Measurements from ENCODE around the gene ANKRD52. TPM values are rescaled to one million over a fixed set of nuclear protein-coding genes. Genes with fewer than 3 reads are reported as not detected.
A peak's percentile ranks its signal among the peaks of the same experiment; 100 is the strongest.

ANKRD52 gene
- total RNA-seq, 1 donor from 2014 or later: 46.8 TPM

GRCh38 chr12:56242986-56243385, 15.2 kb downstream of the ANKRD52 start:
- DNase-seq (ENCODE audit: low spot score): no peak

GRCh38 chr12:56241424-56242303, 16.5 kb downstream of the ANKRD52 start:
- no peak for DNase-seq (ENCODE audit: low spot score)

GRCh38 chr12:56237552-56237951, 20.6 kb downstream of the ANKRD52 start:
- no peak for DNase-seq (ENCODE audit: low spot score)

DNA sequence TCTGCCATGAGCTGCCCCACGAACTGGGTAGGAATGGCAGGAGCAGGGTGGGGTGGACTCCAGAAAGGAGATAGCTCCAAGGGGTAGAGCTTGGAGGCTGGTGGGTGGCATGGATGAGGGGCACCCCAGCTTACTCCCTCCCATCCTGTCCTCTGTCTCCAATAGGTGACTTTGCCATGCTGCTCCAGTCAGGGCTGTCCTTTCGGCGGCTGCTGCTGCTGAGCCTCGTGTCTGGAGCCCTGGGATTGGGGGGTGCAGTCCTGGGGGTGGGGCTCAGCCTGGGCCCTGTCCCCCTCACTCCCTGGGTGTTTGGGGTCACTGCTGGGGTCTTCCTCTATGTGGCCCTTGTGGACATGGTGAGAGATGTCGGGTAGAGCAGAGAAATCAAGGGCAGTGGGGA, 21.2 kb downstream of the ANKRD52 start:
- no peak for DNase-seq (ENCODE audit: low spot score)

- no peak for DNase-seq (ENCODE audit: low spot score)
Observed at GRCh38 chr12:56236091-56236490, 22.1 kb downstream of the ANKRD52 start.

DNA sequence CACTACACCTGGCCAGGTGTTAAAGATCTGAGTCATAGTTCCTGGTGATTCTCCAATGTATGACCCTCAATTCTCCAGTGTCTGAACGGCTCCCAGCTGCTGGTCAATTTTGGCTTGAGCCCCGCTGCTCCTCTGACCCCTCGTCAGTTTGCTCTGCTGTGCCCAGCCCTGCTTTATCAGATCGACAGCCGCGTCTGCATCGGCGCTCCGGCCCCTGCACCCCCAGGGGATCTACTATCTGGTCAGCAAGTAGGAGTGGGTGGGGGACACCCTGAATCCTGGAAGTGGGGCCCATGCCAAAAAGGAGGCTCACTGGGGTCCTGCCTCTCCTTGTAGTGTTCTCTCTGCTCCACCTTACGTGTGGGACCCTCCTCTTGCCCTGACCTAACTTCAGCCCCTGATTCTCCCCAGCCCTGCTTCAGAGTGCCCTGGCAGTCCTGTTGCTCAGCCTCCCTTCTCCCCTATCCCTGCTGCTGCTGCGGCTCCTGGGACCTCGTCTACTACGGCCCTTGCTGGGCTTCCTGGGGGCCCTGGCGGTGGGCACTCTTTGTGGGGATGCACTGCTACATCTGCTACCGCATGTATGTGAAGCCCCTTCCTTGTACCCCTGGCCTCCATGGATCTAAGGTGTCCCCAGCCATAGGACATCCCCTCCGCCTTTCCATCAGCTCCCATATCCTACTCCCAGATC, 23.3 kb downstream of the ANKRD52 start:
- no peak for DNase-seq (ENCODE audit: low spot score)

GRCh38 chr12:56231184-56231582, 27.0 kb downstream of the ANKRD52 start:
- no peak for DNase-seq (ENCODE audit: low spot score)

DNA sequence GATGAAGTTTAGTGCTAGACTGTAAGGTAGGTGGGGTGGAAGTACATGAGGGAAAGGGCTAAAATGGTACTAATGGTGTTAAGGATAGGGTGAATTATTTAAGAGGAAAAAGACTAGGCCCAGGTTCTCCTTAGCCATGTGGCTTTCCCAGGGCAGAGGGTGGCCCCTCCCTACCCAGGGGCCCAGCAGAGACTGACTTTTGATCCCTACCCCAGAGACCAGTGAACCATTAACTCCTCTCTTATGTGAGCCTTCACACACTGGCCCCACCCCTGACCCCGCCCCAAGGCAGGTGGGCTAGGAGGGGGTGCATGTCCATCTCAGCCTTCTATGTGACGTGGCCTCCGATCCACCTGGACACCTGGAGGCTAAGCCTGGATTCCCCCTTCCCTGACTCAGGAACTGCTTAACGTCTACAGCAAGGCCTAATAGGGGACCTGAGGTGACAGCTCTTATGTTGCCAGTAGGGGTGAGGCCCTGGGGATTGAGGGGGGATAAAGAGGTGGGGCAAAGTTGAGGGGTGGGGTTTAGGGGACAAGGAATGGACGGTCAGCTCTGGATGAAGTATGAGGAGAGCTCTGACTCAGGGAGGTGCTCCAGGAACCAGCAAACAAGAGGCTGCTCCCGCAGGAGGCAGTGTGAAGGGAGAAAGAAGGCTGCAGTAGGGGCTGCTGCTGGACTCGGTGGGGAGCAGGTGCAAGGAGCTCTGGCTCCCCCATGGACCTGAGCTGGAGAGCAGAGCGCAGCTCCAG, 27.6 kb downstream of the ANKRD52 start:
- no peak for DNase-seq (ENCODE audit: low spot score)

GRCh38 chr12:56229916-56230431, 28.2 kb downstream of the ANKRD52 start, which contains the start of gene SLC39A5:
TSS of gene SLC39A5 (plus strand) at chr12:56230051. CDS start at chr12:56231275, 1,224 bp downstream.
- no peak for DNase-seq (ENCODE audit: low spot score)

DNA sequence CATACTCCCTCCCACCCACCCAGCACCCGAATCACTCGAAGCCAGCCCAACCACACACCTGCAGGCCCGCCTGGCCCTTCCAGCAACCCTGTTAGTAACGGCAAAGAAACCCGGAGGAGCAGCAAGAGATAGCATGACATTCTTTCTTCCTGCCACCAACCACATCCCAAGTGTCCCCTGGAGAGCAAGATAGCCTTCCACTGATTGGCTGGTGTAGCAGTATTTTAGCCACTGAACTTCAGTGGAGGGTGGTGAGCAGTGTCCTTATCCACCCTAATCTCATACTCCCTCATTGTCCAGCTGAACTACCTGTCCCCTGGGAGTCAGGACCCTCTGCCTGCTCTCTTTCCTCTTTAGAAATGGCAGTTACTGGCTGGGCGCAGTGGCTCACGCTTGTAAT, 29.1 kb downstream of the ANKRD52 start:
- no peak for DNase-seq (ENCODE audit: low spot score)

- no peak for DNase-seq (ENCODE audit: low spot score)
Observed at GRCh38 chr12:56224954-56225353, 33.2 kb downstream of the ANKRD52 start.

GRCh38 chr12:56224102-56224701, 34.0 kb downstream of the ANKRD52 start, which contains the start of gene NABP2:
TSS of gene NABP2 (plus strand) at chr12:56224342. CDS start at chr12:56224857, 515 bp downstream.
- peak; percentile 99 for DNase-seq (ENCODE audit: low spot score)

- DNase-seq (ENCODE audit: low spot score): no peak
Observed at GRCh38 chr12:56223571-56224101, 34.5 kb downstream of the ANKRD52 start.

- DNase-seq (ENCODE audit: low spot score): no peak
Observed at GRCh38 chr12:56222531-56222895, 35.7 kb downstream of the ANKRD52 start.

- peak; percentile 97 for DNase-seq (ENCODE audit: low spot score)
Observed at GRCh38 chr12:56221757-56222530, 36.2 kb downstream of the ANKRD52 start, which contains the start of gene RNF41. TSS of gene RNF41 (minus strand) at chr12:56221922. CDS start at chr12:56214047, 7,875 bp downstream.

DNA sequence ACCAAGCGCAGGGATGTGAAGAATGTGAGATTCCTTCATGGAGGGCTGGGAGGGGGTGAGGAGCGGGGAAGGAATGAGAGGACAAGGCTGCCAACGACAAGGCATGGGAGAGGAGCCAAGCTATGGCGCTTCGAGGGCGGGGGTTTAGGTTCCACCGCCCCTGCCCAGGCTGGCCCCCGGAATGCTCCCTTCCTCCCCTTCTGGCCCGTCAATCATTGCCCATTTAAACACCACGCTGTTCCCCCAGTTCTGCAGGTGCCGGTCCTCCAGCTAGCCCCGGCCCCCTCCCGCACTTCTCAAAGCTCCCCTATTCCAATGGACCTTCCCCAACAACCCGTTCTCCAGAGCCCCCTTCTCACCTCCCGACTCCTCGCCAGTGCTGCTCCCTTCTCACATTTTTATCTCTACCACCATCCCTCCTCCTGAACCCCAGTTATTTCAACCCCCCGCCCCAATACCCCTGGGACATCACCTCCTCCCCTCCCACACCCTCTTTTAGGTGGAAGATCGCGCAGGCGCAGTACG, 36.9 kb downstream of the ANKRD52 start:
- DNase-seq (ENCODE audit: low spot score): no peak

DNA sequence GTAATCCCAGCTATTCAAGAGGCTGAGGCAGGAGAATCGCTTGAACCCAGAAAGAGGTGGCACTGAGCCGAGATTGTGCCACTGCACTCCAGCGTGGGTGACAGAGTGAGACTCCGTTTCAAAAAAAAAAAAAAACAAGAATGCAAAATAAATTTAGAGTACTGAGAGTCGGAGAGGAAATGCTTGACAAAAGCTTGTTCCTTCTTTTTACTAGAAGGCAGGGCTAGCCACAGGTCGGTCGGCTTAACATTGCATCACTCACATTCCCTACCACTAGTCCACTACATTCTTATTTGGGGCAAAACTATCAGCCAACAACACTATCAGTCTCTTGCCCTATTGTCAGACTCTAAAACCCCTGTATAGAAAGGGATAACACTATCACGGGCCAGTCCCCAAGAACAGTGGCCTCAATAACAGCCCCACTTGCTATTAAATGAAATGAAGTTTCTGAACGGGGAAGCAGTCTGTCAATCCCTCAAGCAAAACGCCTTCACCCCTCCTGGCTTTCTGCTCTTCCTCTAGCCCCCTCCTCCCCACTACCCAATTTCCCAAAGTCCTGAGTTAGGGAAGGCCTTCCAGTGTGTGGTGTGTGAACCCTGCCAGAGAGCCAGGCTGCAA, 37.5 kb downstream of the ANKRD52 start:
- no peak for DNase-seq (ENCODE audit: low spot score)

- no peak for DNase-seq (ENCODE audit: low spot score)
Observed at GRCh38 chr12:56219840-56220239, 38.3 kb downstream of the ANKRD52 start.

GRCh38 chr12:56216461-56216860, 41.7 kb downstream of the ANKRD52 start:
- no peak for DNase-seq (ENCODE audit: low spot score)

Data from mesenteric fat pad (tissue), 1 donor.